GM13977 (cell line): ENCODE measurements around the gene SFXN2.
A peak's percentile ranks its signal among the peaks of the same experiment; 100 is the strongest.

Experiments
- DNase-seq: peaks from one replicate; pipeline ENCODE4 v3.0.0; 2012; ENCODE audit warnings: low spot score
- in situ Hi-C: fragments of 300-500 bp; cut with MboI; formaldehyde crosslinking; loops from one replicate; pipeline ENCODE4 v1.12.0; 2022; ENCODE audit warnings: low sequenced_read_pairs, low pct_unique_long_range_greater_than_20kb, mixed read lengths, inconsistent platforms; ENCODE audit not compliant: unreplicated experiment
- TF ChIP-seq, protein P1 (sequence below): IDR thresholded peaks from 2 replicates; pipeline ENCODE4 v1.5.1; 2012; ENCODE audit warnings: mild to moderate bottlenecking, control low read depth; ENCODE audit not compliant: insufficient read depth; ENCODE audit errors: extremely low read depth, missing control alignments

SFXN2 gene

GRCh38 chr10:102743078-102743587, 28.7 kb downstream of the SFXN2 start:
- TF ChIP-seq, protein P1, sequence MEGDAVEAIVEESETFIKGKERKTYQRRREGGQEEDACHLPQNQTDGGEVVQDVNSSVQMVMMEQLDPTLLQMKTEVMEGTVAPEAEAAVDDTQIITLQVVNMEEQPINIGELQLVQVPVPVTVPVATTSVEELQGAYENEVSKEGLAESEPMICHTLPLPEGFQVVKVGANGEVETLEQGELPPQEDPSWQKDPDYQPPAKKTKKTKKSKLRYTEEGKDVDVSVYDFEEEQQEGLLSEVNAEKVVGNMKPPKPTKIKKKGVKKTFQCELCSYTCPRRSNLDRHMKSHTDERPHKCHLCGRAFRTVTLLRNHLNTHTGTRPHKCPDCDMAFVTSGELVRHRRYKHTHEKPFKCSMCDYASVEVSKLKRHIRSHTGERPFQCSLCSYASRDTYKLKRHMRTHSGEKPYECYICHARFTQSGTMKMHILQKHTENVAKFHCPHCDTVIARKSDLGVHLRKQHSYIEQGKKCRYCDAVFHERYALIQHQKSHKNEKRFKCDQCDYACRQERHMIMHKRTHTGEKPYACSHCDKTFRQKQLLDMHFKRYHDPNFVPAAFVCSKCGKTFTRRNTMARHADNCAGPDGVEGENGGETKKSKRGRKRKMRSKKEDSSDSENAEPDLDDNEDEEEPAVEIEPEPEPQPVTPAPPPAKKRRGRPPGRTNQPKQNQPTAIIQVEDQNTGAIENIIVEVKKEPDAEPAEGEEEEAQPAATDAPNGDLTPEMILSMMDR: no peak
- in situ Hi-C loops: no loop called here
- DNase-seq: no peak

GRCh38 chr10:102743588-102744373, 29.3 kb downstream of the SFXN2 start, which contains the start of gene WBP1L:
WBP1L (plus strand) TSS chr10:102743948; CDS start chr10:102744054, 106 bp downstream.
- in situ Hi-C loops: no loop called here
- TF ChIP-seq, protein P1: no peak
- DNase-seq: peak; percentile 93

GRCh38 chr10:102744374-102745051, 30.1 kb downstream of the SFXN2 start:
- TF ChIP-seq, protein P1: no peak
- DNase-seq: no peak
- in situ Hi-C loops: no loop called here

DNA sequence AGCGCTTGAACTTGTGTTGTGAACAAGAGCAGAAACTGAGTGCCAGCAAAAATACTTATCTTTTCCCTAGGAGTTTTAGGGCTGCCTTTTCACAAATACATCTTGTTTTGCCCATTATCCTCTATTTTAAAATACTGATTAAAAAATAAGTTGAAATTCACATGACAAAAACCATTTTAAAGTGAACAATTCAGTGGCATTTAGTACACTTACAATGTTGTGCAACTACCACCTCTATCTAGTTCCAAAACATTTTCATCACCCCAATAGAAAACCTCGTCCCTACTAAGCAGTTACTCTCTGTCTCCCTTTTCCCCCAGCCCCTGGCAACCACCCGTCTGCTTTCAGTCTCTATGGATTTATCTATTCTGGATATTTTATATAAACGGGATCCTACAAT, 30.7 kb downstream of the SFXN2 start:
- in situ Hi-C loops: no loop called here
- TF ChIP-seq, protein P1: no peak
- no peak for DNase-seq

DNA sequence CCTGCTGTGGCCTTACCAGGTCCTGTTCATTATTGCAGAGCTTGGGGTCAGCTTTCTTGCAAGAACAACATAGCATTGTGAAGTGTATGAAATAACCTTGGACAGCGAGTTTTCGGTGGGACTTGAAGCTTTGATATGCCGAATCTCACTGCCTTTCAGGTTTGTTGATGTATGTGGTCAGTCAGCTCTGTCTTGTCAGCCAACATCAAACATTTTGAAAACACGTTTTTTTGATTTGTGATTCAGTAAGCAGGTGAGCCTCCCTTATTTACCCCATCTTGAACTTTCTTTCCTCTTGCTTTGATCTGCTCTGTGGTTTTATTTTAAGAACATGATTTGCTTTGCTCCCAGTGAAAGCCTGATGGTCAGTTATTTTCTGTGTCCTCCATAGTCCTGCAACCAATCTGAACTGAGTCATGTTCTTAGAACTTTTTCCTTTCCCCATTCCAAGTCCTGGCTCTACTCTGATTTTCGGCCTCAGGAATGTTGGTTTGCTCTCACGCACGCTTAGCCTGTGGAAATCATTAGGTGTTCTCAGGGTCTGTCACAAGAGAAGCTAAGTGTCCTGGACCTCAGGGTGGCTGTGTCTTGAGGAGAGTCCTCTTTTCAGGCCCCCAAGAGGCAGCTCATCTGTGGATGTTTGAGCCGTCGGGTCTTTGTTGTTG, 38.0 kb downstream of the SFXN2 start:
- TF ChIP-seq, protein P1: no peak
- DNase-seq: no peak
- in situ Hi-C loops: no loop called here

DNA sequence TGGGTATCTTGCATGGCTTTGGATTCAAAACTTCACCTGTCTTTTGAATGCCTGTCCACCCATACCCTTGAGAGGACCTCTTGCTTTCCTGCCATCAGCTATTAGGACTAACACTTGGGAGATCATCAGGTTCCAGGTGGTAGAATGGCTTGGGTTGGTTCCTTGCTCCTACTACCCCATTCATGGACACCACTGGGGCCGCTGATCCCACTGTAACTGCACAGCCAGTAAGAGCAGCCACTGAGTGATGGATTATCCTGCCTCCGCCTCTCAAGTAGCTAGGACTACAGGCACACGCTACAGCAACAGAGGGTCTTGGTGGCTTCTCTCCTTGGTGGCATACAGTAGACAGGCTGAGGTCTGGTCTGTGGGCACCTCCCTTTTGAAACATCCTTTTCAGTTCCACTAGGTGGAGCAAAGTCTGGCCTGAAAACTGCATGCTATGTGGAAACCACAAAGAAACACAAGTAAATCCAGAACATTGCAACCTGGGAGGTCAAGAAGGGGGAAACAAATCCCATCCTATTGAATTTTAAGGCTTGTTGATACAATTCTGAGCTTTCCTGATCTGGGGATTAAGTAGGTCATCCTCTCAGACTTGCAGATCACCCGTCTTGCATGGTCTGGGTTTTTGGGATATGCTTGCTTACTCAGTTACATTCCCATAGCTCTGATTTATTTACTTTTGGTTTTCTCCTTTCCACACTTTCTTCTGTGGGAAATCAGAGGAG, 38.7 kb downstream of the SFXN2 start:
- in situ Hi-C loops: no loop called here
- TF ChIP-seq, protein P1: peak; percentile 48
- DNase-seq: peak; percentile 45
